Right lung (tissue), 5 donors: Measurements from ENCODE around the gene CEP112. TPM values are rescaled to one million over a fixed set of nuclear protein-coding genes. Genes with fewer than 3 reads are reported as not detected.
A peak's percentile ranks its signal among the peaks of the same experiment; 100 is the strongest.
"Not testable (repeated sequence)": the region's sequence is repeated elsewhere in the genome, so short reads cannot be mapped to it uniquely, and the experiment has no call there.

Experiments used
- DNase-seq, 2 donors: peaks; one replicate each; pipeline ENCODE4 v3.0.0-alpha.2; 2013
- polyA plus RNA-seq, 5 donors: library from polyadenylated mRNA; unstranded; fragments of 120-200 nt; gene quantifications; one replicate each; pipeline versions ENCODE4 v1.2.1 to v1.2.3, GENCODE V29; 2013; ENCODE audit warnings: inconsistent platforms in 1 of 5, low replicate concordance in 1 of 5; ENCODE audit not compliant: insufficient read length in 5 of 5, insufficient read depth in 1 of 5

CEP112 gene
- polyA plus RNA-seq, 5 donors = 12.6 to 24.4 (median 20.8) TPM

DNA sequence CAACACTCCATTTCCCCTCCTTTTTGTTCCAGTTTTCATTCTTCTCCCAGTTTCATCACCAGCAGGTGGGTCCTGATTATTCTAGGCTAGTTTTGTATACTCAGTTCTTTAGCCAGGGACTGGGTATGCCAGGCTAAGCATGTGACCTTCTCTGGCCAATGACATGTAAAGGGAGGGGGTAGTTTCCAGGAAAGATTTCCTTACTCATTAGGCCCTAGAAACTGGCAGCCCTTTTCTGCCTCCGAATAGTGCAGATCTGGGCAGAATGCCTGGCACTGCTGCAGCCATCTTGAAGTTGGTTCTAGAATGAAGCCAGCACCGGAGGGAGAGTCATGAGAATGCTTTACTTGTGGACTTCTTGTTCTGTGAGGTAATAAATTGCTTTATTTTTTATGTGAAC lies 503.6 kb downstream of the CEP112 start:
- DNase-seq = no peak

DNA sequence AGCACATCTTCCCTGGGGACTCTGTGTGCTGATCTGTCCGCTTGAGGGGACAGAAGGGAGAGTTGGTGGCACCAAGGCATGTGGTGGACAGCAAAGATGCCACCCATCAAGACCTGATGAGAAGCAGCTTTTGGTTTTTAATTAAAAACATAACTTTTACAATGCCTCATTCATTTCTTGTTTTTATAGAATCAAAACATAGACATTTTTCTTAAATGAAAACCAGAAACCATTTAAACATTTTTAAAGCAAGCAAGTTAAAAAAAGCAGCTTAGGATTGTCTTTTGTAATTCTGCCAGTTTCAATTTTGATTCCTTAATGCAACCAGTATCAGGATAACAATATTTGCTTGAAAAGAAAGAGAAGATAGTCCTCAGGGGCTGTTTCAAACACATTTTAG lies 506.8 kb downstream of the CEP112 start:
- no peak for DNase-seq

DNA sequence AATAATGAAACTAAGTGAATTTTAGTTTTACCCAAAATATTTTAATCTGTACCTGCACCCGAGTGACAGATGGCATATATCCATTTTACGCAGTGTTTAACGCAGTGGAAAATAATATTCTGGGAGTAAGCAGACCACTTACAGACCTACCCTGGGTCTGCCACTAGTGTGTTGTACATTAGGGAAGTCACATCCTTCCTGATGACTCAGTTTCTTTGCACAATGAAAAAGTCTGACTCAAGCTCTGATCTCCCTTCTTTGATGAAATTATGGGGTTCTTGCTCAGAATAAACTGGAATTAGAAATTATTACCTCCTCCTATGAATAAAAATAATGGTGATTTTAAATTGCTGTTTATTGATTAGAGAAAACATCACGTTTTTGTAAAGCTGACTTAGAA lies 507.3 kb downstream of the CEP112 start:
- no peak for DNase-seq

DNA sequence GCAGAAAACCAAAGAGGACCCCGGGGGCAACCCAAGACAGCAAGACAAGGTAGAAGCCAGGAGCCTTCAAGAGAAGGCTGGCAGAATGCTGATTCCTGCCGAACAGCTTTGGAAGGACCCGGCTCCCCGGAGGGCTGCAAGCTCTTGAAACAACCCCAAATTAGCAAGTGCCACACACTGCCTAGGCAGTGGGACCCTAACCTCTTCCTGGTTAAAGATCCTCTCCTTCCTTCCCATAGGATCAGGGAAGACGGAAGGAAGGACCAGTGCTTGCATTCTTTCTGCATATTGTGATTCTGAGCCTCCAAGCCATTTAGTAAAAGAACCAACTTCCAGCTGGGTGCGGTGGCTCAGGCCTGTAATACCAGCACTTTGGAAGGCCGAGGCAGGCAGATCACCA lies 508.5 kb downstream of the CEP112 start:
- DNase-seq = no peak

DNA sequence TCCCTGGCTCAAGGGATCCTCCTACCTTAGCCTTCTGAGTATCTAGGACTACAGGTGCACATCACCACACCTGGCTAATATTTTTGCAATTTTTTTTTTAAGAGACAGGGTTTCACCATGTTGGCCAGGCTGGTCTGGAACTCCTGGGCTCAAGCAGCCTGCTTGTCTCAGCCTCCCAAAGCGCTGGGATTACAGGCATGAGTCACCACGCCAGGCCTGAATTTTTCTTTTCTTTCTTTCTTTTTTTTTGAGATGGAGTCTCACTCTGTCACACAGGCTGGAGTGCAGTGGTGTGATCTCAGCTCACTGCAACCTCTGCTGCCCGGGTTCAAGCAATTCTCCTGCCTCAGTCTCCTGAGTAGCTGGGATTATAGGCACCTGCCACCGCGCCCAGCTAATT lies 510.2 kb downstream of the CEP112 start:
- DNase-seq = not testable (repeated sequence)

DNA sequence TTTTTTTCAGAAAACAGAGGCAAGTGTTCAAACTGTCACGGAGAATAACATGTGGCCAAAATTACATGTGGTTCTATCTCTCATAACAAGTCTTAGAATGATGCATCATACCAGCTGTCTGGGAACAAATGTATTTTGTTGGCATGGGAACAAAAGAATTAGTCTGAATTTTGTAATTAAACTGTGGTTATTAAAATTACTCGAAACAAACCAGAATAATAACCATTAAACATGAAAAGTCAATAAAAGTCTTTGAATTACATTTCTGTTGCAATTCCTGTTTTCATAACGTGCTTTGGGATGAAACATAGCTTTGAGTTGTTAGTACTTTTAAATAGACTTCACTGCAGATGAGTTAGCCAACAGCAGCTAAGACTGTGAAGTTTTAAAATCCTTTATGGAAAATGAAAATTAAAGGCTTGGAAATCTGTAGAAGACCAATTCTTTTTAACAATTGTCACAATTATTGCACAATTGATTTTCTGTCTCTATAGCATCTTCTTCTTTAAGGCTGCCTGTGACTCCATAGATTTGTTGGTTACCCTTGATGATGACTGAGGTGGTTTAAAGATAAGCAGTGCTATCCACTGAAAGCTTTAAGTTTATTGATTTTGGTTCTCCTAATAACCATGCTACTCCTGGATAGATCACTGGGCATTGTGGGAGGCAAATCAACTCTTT lies 512.6 kb downstream of the CEP112 start:
- peak in 1 of 2 donors; percentile 70 for DNase-seq

DNA sequence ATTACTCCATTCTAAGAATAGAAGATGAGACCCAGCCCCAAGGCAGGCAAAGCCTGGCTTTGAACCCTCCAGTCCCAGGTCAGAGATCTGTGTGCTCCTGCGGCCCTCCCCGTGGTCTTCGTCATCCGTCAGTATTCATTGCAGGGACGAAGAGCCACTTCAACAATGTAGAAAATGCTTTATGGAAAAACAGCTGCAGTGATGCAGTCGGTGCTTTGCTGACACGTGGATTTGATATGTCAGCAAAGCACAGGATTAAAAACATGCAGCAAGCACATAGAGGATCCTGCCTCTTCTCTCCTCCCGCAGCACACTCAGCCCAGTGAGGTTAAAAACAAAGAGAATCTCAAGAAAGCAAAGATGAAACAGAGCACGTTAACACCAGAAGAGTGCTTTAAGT lies 513.4 kb downstream of the CEP112 start:
- DNase-seq = no peak

DNA sequence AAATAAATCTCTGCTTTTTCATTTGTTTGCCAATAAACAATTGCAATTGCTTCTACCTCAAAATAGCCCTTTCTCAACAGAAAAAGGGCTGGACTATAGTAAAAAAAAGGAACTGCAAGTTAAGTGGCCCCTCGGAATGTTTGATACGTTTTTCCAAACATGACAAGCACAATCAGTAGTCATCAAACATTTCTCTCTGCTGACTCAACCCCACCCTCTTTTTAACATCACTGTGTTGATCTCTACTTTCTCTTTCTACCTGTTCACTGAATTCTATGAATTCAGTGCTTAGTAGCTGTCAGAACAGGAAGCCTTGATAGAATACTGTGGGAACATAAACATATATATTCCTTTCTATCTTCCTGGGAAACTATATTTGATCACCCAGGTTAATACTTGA lies 514.0 kb downstream of the CEP112 start:
- no peak for DNase-seq

DNA sequence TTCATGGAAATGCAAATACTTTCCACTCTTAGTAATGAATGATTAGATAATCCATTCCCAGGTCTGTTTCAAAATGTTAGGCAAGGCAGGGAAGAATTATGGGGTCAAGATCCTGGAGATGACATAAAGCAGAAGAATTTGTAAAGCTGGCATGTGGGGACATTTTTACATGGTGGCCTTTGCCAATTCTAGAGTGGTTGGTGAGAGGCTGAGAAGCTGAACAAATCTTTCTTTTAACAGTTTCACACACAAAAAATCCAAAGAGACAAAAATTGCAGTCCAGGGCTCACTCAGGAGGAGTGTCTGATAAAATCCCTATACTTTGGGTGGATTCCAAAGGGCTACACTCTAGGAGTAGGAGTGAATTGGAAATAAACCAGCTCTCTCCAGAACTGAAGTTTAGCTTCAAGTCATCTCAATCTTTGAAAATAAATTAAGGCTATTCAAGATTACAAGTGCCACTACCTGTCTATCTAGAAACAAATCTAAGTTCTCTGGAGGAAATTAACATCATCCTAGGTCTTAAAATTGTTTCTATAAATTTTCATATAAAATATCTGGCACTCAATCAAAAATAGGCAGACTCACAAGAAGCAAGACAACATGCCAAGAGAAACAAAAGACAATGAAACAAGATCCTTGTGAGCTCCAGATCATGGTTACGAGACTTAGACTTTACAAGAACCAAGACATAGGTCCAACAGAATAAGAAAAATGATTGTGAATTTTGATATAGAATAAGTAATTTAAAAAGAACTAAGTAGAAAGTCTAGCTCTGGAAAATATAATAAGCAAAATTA lies 517.5 kb downstream of the CEP112 start:
- DNase-seq = no peak

DNA sequence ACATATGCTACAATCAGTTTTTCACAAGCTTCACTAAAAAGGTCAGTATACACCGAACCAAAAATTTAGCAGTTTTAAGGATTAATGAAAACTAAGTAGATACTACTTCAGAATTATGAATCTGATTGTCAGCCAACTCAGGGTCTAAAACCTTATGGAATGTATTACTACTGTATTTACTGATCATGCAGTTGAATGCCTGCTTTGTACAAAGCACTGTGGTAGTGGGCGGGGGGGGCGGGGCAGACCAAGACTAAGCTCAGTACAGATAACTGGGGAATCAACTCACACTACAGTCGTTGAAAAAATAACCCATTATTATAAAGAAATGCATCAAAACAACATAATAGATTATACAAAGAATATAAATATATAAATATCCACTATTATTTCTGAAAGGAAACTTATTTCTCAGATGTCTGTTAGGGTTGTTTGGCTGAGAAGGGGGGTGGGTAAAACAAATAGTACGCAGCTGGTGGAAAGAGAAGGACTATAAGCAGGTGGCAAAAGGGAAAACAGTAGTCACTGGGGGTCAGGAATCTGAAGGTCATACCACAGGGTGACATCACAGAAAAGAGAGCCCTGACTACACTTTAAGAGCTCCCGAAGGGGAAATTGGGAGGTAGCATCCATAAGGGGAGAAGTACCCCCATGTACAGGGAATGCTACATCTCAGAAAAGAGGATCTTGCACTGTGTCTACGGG lies 521.1 kb downstream of the CEP112 start:
- no peak for DNase-seq

DNA sequence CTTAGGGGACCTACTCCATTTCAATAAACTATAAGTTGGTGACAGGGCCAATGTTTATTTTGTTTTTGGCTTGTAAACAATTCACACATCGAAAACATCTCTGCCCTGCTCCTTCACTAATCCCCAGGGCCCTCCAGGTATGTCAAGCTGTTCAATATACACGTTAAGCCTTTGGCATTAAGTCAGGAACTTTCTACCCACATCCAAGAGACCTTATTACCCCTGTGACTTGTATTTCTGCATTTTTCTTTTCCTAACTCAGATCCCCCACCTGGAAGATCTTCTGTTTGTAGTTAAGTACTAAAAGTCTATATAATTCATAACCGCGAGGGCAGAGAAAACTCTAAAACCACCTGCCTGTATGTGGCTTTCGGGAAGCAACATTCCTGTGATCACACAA lies 523.7 kb downstream of the CEP112 start:
- DNase-seq = no peak

DNA sequence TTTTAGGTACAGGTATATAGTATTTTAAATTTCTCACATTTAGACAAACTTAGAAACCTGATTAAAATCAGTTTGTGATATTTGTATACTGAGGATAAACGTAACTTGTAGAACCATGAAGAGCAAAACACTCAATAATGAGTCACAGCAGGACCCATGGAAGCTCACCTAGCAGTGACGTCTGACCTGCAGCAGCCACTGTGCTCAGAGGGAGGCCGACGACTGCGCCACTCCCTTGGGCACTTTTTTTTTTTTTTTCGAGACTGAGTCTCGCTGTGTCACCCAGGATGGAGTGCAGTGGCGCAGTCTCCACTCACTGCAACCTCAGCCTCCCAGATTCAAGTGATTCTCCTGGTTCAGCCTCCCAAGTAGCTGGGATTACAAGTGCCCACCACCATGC lies 524.3 kb downstream of the CEP112 start:
- no peak for DNase-seq

DNA sequence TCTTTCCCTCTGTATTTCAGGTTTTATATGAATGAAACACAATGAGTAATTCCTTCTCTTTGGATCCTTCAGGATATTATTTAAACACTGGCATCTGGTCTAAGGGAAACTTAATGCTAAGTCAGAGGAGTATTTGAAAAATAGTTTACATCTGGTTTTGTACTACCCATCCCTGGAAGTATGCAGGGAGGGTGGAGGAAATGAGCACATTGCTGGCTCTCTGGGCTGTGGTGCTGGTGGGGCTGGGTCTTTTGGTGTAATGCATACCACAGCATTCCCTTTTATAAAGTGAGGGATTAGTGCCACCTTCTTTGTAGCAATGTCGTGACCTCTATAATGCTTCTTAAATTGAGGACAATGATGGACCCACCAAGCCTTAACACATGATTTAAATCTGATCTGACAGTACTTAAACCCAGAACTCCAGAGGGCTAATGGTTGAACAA lies 525.0 kb downstream of the CEP112 start:
- DNase-seq = no peak

DNA sequence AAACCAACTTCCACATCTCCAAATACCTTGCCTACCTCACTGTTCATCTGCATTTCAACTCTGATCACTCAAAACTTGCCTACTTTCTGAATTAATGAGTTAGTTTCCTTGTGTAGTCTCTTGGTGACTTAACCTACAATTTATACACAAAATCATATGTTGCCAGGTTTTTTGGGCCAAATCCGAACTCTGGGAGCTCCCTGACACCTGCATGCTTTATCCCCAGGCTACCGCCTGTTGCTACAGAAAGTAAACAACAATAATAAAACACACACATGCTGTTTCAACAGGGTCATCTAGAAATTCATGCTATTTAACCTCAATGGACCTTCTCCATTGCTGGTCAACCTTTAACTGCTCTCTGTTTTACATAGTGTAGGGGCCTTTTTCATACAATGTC lies 526.0 kb downstream of the CEP112 start:
- DNase-seq = no peak

DNA sequence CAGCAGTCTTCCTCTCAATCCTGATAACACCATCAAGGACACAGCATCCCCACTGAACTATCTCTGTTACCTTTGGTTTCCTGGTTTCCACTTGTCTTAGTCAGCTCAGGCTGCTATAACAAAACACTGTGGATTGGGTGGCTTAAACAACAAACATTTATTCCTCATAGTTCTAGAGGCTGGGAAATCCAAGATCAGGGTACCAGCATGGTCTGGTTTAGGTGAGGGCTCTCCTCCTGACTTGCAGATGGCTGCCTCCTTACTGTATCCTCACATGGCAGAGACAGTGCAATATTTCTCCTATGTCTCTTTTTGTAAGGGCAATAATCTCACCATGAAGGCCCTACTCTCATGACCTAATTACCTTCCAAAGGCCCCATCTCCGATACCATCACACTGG lies 527.2 kb downstream of the CEP112 start:
- no peak for DNase-seq

DNA sequence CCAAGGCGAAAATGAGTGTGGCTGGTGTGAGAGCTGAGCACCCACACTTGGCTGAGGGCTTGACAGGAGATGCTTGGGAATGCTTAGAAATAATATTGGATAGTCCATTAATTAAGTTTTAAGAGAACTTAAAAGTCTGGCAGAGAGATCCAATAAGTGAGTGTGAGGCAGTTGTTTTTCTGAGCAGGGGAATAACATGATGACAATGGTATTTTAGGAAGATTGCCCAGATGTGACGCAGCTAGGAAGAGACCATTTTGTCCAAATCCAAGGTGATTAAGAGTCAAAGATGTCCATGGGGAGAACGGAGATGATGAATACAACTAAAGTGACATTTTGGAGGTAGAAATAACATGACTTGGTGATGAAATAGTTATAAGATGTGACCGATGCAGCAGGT lies 527.7 kb downstream of the CEP112 start:
- DNase-seq = peak; percentile 56 to 58

DNA sequence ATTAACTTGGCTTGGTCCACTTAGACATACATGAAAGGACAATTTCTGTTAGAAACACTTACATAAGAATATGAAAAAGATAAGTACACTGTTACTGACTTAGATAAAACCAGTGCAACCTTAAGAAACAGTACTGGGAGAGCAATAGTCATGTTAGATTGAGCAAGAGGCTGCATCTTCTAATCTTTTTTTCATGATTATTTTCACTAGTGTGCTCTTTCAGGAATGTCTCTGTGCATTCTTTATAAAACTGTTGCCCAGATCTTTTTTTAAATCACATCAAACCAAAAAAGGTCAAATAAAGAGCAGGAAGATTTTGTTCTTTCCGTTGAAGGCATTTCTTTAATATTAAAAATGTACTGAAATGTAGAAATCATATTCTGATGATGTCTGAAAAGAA lies 529.7 kb downstream of the CEP112 start:
- no peak for DNase-seq

DNA sequence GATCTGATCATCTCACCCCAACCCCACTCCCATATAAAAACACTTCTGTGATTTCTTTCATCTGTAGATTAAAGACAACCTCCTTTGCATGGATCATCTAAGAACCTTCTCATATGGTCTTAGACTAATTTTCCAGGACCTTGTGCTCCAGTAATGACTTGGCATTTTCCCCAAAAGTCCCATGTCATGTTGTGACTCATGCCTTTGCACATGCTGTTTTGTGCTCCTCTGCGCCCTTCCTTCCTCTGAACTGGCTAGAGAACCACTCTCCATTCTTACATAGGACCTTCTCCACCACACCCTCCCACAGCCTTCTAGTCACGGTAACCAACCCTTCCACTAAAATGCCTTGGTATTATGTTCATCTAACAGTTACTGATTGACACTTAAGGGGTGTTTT lies 531.0 kb downstream of the CEP112 start:
- DNase-seq = no peak

DNA sequence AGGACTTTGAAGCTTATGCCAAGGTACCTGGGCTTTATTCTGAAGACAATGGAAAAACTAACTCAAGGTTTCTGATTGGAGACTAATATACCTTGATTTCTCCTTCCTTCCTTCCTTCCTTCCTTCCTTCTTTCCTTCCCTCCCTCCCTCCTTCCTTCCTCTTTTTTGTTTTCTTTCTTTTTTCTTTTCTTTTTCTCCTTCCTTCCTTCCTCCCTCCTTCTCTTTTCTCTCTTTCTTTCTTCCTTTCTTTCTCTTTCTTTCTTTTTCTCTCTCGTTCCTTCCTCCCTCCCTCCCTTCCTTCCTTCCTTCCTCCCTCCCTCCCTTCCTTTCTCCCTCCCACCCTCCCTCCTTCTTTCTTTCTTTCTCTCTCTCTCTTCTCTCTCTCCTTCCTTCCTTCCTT lies 531.9 kb downstream of the CEP112 start:
- DNase-seq = no peak

DNA sequence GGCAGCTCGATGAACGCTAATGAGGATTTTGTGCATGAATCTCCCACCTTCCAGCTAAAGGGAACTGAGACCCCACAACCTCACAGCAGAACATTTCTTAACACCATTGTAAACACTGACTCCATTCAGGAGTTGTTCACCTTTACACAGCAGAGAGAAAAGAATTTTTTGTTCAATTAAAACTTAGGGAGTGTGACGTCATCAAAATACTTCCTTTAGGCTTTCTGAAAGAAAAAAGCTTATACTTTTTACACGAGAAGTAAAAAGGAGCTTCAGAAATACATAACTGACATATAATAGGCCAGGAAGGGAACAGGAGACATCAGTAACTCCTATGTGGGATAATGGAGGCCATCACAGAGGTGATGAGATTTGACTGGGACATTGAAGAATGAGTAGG lies 532.4 kb downstream of the CEP112 start:
- DNase-seq = no peak

DNA sequence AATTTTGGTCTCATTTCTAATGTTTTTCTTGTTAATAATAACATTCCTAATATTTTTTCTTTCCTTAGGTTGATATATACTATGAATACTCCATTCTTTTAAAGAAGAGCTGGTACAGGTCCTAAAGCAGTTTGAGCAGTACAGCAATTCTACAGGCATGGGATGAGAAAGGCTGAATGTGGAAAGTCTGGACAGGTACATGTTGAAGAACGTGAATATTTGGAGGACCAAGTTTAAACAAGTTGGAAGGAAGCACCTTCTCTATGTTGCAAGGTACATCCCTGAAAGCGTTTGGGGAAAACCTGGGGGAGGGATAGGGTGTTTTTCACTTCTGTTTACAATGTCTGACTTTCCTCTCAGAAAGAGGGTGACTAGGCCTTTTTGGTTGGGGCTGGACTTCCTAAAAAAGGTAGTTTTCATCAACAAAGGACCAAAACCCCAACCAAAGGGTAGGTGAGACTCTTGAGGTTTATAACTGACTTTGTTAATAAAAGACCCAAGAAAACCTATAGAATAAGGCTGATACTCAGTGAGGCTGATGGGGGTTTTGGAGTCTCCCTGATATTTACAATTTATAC lies 534.6 kb downstream of the CEP112 start:
- no peak for DNase-seq
